RKO (cell line): Measurements from ENCODE around the gene RABGGTA.

ENCODE experiments used
- DNase-seq: peaks from one replicate; pipeline ENCODE4 v3.0.0-alpha.2; 2016; ENCODE audit warnings: low spot score

Gene RABGGTA

DNA sequence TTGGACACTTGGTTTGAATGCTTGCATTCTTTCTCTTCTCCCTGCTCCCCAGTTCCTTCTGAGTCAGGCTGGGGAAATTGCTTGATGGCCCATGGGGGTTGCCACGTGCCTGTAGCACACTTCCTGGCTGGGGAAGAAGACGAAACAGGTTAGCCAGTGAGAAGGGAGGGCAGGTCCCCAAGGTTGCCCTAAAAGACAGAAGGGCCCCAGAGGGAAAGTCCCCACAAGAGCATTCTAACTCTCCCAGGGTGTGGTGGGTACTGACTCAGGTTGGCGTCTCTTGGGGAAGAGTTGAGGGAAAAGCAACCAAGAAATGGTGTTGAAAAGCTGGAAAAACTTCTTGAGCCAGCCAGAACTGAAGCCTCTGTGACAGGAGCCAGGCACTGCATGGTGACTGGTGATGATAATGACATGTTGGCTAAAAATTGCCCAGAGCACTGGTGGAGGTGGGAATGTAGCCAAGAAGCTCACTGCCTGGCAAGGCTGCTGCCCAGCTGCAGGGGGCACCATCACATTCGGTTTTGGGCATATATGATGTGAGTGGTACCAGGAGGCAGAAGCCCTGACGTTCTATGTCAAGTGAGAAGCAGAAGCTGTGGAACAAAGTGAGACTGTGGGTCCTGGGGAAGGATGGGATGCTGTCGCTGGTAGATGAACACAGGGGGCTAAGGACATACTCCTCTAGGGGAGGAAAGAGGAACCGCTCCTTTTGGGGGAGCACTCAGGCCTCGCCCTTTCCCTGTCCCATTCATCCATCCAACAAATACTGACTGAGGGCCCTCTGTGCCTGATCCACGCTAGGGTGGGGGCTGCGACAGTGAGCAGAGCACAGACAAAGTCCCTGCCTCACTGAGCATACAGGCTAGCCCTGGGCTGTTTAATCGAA is 8.1 kb upstream of the RABGGTA start:
- DNase-seq, result no peak

- DNase-seq, result no peak
These were observed 7.0 kb upstream of the RABGGTA start for GRCh38 chr14:24278424-24278823.

DNA sequence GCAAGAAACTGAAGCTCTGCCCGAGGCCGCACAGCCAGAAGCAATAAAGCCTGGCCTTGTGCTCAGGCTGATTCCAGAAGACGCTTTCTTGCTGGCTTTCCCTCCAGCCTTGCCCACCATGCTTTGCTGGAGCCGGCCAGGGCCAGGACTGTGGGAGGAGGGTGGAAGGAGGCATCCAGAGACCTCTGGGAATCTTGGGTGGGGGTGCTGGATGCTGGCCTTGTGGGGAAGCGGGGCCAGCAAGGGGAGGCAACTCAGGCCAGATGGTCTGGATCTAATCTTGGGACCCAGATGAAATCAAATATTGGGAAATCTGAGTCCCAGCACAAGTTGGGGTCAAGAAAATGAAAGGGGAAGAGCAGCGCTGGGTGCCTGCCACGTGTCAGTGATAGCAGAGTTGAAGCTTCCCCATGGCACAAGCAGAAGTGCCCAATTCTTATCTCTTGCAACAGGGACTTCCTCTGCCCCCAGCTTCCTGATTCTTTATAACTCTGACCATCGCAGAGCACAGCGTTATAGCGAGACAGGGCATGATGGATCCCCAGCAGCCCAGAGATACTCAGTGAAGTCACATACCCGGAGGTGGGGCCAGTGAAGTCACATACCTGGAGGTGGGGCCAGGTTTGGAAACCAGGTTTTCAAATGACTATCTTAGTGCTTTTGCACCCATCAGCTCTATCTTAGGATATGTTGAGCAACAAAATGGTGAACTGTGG is 6.4 kb upstream of the RABGGTA start:
- no peak for DNase-seq

DNA sequence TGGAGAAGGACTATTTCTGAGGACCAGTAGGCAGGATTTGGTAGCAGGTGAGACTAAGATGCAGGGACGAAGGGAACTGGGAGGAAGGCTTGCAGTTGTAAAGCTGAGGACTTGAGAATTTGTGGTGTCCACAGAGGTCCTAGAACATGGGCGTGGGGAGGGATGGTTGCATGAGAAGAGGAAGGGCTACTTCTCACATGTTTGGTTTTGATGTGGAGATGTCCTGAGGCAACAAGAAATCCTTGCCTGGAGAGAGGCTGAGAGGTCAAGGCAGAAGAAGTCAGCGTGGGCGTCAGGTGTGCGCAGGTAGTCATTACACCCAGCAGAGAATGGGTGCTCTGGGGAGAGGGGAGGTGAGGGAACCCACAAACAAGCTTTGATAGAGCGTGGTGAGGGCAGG is 5.7 kb upstream of the RABGGTA start:
- no peak for DNase-seq

- peak; percentile 25 for DNase-seq
These were observed 2.7 kb upstream of the RABGGTA start for GRCh38 chr14:24274101-24274543.

GRCh38 chr14:24273422-24273998 is 2.1 kb upstream of the RABGGTA start:
- DNase-seq, result peak; percentile 39

GRCh38 chr14:24272467-24272866 is 1.1 kb upstream of the RABGGTA start:
- no peak for DNase-seq

DNA sequence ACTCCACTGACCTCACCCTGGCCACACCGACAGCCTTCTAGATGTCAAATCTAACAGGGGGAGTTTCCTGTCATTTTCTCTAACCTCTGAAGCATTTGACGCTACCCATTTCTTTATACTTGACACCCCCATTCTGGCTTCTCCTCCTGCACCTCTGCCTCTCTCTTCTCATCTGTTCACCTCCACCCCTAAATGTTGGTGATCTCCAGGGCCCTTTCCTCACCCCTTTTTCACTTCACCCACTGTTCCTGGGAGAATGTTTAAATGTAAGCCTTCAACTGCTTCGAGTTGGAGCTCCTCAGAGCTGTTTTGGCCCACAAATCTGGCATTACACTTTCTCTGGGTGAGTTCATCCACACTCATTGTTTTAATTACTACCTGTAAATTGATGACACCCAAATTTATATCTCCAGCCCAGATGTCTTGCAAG is 452 bp upstream of the RABGGTA start:
- no peak for DNase-seq

DNA sequence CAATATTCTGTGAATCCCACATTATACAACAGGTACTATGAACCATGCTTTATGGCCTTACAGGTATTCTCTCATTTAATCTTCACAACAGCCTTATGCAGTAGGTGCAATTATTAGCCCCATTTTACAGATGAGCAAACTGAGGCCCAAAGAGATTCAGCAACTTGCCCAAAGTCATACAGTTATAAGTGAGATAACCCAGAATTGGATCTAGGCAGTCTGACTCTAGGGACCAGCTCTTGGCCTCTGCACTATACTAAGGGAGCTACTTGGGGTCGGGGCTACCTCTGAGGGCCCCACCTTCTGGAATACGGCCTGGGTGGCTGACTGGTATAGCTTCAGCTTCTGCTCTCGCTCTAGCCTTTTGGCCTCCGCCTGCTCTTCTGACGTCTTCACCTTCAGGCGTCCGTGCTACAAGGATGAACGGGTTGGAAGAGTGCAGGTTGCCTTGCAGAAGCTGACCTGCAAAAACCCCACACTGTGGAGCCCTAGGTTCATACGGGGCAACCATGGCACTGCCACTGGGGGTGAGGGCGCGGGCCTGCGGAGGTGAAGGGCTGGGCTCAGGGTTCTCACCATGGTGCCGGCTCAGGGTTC is 762 bp downstream of the RABGGTA start:
- DNase-seq, result peak; percentile 36

DNA sequence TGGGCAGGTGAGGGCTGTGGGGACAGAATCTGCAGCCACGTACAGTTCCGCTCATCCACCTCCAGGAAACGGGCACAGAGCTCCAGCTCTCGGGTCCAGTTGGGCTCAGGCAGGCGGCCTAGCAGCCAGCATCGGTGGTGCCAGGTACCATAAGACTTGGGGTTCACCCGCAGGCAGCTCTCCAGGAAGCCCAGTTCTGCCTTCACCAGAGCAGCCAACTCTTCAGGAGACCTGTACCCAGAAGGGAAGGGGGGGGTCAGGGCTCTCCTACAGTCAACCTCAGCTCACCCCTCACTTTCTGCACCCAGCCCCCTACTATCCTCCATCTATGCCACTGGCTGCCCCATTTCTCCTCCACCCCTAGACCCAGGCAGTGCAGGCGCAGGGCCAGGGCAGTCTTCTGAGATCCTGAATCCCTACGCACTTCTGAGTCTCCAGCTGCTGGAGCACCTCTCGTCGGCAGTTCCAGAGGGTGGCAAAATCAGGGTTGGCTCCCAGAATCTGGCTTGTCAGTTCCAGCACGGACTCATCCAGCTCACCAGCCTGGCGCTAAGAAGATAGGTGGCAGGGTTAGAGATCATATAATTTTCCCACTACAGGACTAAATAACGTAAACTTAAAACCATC is 1.4 kb downstream of the RABGGTA start:
- no peak for DNase-seq

DNA sequence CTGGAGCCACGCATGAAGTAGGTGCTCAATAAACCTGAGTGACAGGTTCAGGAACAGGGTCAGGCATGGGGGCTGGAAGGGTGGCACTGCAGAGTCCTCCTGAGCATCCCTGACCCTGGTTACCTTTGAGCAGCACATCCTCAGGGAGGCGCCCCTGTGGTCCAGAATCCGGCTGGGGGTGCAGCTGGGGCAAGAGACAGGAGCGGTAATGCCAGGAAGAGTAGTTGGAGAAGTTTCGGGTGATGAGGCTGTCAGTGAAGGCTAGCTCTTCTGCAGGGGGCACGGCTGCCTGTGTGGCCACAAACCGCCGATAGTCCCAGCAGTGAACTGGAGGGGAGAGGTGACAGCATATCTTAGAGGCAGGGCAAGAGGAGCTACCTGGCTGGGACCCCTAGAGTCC is 2.0 kb downstream of the RABGGTA start:
- DNase-seq, result no peak

DNA sequence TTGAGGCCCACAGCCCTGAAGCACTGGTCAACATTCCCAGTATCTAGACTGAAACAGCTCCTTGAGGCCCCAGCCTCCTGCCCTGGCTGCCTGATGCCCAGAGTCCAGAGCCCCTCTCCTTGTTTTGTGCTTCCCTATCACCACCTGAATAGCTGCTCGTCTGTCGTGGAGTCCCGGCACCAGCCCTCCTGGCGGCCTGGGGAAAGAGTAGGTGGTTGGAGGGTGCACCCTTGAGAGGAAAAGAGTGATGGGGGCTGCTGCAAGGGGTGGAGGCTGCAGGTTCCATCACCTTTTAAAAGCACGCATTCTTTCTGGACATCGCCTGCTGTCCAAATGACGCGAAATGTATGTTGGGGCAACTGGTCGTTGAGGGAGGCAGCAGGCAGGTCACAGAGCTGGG is 3.2 kb downstream of the RABGGTA start:
- no peak for DNase-seq

- DNase-seq, result no peak
These were observed 3.9 kb downstream of the RABGGTA start for GRCh38 chr14:24267516-24267915.

DNA sequence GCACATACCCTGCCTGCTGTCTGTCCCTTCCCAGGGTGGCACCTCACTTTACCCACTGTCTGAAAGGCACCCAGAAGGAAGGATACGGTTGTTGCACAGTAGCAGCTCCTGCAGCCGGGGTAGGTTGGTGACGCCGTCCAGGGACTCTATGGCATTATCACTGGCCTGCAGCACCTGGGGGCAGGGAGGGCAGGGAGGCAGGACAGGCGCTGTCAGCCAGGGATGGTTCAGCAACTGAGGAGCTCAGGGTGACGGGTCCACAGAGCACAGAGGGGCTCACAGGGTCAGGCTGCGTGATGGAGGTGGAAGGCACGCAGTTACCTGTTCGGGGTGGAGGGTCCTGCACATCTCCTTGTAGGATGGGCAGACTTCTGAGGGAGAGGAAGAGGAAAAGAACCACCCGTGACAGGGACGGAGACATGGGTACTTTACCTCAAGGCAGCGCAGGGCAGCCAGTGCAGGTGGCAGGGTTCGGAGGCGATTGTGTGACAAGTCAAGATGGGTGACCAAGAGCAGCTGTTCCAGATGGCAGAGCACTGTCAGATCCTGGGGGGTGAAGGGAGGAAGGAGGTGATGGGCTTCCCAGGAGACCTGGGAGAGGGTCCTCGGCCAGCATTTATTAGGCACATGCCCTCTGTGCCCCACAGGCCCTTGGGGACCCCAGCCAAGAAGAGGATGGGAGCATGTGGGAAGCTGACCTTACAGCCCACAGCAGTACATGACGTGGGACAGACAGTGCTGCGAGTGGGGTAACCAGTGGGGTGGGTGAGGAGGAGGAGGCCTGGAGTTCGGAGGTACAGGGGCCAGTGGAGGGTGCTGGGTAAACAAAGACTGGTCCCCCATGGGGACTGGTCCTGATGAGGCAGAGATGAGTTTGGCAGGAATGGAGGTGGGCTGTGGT is 4.8 kb downstream of the RABGGTA start:
- no peak for DNase-seq

DNA sequence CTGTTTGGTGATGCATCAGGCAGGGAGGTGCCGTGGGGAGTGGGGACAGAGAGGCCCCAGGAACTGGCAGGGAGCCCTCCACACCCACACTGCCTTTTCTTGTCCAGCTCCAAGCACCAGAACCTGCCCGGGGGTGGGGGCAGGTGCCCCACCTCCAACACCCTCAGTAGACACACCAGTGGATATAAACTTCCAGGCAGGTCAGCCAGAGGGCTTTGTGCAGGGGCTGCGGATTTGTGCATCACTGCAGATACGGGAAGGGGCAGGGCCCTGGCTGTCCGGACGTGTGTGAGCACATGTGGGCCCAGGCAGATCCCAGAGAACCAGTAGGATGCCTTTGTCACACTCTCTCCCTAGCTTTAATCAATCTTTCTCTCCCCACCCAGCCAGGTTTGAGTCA is 7.1 kb downstream of the RABGGTA start:
- no peak for DNase-seq

- no peak for DNase-seq
These were observed 7.5 kb downstream of the RABGGTA start for GRCh38 chr14:24263848-24264247.

DNA sequence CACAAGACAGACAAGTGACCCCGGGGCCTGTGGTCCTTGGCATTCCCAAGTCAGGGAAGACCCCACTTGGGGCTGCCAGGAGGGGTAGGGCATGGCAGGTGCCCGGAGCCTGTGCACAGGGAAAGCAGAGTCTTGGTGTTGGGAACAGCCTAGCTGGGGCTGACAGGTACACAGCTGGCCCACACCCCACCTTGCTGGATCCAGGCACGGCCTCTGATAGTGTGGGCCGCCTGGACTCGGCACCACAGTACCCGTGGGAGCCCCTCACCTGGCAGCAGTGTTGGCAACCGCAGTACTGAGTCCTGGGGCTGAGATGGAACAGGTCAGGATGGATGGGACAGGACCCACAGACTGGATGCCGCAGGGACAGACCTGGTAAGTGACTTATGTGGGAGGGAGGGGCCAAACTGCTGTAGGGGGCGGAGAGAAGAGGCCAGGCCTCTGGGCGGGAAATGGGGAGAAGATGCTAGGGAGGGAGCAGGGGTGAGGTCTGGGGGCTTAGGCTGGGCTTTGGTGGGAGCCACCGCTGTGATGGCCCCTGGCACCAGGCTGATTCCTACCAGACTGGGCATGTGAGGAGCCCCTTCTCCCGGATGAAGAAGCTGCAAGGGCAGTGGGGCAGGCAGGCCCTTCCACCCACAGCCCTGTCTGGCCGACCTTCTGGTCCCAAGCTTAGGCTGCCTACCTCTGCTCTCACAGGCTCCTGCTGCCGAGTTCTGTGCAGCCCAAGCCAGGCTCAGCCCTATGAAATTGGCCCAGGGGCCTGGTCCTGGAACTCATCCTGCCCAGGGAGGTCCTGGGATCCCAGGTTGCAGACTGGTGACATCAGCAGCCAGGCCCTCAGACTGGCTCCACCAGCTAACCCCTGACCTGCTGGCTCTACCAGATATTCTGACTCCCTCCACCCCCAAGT is 8.3 kb downstream of the RABGGTA start, which contains the start of gene TGM1:
TGM1 (minus strand) TSS at position 357 of the 913 bp plus-strand sequence. CDS start 825 bp downstream, outside the sequence.
- DNase-seq, result no peak

DNA sequence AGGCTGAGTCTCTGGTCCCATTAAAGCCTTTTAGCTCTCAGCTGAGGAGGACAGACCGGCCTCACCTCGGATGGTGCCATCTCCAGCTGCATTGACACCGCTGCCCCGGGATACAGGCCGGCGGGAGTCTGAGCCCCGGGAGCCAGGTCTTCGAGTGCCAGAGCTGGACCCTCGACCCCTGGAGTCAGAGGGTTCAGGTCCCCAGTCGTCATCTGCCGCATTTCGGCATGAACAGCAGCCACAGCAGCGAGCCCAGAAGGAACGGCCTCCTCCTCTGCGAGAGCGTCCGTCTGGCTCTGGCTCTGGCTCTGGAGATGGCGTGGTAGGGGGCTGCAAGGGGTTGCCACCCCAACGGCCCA is 9.4 kb downstream of the RABGGTA start:
- no peak for DNase-seq

- DNase-seq, result no peak
These were observed 10.0 kb downstream of the RABGGTA start for GRCh38 chr14:24261256-24261968.
